ENCODE results near the gene FYN. TPM values are rescaled to one million over a fixed set of nuclear protein-coding genes. Genes with fewer than 3 reads are reported as not detected.

Gene FYN
- total RNA-seq, 1 experiment from 2014 or later = 18.5 TPM

DNA sequence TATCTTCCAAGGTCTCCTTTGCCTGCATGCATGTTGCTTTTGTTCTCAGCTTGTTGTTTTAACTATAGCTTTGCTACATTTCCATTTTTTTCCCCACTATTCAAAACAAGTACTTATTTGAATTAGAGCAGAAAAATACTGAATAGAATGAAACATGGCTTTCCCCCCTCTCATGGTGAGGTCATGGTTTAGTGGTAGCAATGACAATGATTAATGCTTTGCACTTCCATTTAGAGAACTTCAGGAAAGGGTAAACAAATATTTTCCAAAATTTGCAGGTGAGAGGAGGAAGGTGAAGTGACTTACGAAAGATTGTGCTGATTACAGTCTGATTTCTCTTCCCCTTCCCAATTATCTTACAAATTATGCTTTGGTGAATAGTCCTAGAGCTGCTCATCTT lies 219.8 kb downstream of the FYN start:
- POLR2A ChIA-PET = no interaction called here
- BruUV-seq (replicated peaks) = no TSS peak
- ATAC-seq (no peak), DNase-seq (ENCODE audit: low read depth, low spot score) (no peak)
- no peak for TF ChIP-seq EZH2 (IDR thresholded peaks at IDR 0.05)
- Histone ChIP-seq H3K4me3 (replicated peaks in 1 of 2; ENCODE audit: low read depth in 1 of 2, low read length in 2 of 2) (no peak overlapping the region), H3K36me3 (ENCODE audit: control insufficient read depth in 1 of 2, insufficient read depth in 2 of 2, low read length in 2 of 2) (no peaks in the 10 kb centered on the region), H3K4me1 (ENCODE audit: control insufficient read depth in 1 of 2, insufficient read depth in 2 of 2, low read length in 2 of 2) (0 out of 4 replicates have a peak, but pooled peaks cover 0 to 5% of the 10 kb centered on the region in 2 experiments), H3K9ac (ENCODE audit: low read length) (no peak overlapping the region), H3K27ac (ENCODE audit: low read depth, low read length) (no peak overlapping the region), H4K20me1 (ENCODE audit: insufficient read depth) (no peaks in the 10 kb centered on the region), H3K9me3 (ENCODE audit: control insufficient read depth in 1 of 2, insufficient read depth in 1 of 2, low read depth in 1 of 2, low read length in 2 of 2) (no peaks in the 10 kb centered on the region), H2AFZ (ENCODE audit: low read depth, low read length, poor library complexity, severe bottlenecking) (no peak overlapping the region), H3K9me2 (ENCODE audit: insufficient read depth) (no peaks in the 10 kb centered on the region), H3K79me2 (ENCODE audit: insufficient read depth, low read length) (no peaks in the 10 kb centered on the region), H3K27me3 (ENCODE audit: insufficient read depth, low read length) (no peaks in the 10 kb centered on the region), H3K4me2 (ENCODE audit: low read length) (no peak overlapping the region)
- CTCF ChIA-PET = interaction anchor here (0.7 kb wide), 1 partner anchor 11 kb away, joined by 3 read pairs; no protein-coding TSS in a partner anchor
- intact Hi-C loops (cut with micrococcal nuclease) = no loop called here
- RAD21 ChIA-PET (ENCODE audit: low non-redundant PET in 1 of 2, low total read pairs in 2 of 2, uncharacterized antibody in 2 of 2, unreplicated experiment in 2 of 2) = no interaction called here

DNA sequence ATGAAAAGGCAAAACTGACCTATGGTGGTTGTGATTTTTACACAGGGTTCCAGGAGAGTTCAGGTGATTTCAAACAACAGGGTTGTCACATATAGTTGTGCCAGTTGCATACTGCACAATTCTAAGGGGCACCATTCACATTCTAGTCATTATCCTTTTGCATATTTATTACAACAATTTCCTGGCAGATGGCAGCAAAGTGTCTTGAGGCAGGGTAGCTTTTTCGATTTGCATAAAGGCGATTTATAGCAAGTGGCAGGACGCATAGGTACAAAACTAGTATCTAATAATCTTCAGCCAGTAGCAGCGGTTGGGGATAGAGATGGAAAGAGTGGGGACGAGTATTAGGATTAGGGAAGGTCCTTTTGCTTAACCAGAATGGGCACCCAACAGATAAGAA lies 221.1 kb downstream of the FYN start:
- Histone ChIP-seq H3K27ac (ENCODE audit: low read depth, low read length) (no peak overlapping the region), H4K20me1 (ENCODE audit: insufficient read depth) (no peaks in the 10 kb centered on the region), H3K4me1 (ENCODE audit: control insufficient read depth in 1 of 2, insufficient read depth in 2 of 2, low read length in 2 of 2) (0 out of 4 replicates have a peak, but pooled peaks cover 0 to 2% of the 10 kb centered on the region in 2 experiments), H3K27me3 (ENCODE audit: insufficient read depth, low read length) (no peaks in the 10 kb centered on the region), H3K9ac (ENCODE audit: low read length) (no peak overlapping the region), H3K36me3 (ENCODE audit: control insufficient read depth in 1 of 2, insufficient read depth in 2 of 2, low read length in 2 of 2) (no peaks in the 10 kb centered on the region), H3K4me3 (replicated peaks in 1 of 2; ENCODE audit: low read depth in 1 of 2, low read length in 2 of 2) (no peak overlapping the region), H3K9me2 (ENCODE audit: insufficient read depth) (no peaks in the 10 kb centered on the region), H3K79me2 (ENCODE audit: insufficient read depth, low read length) (no peaks in the 10 kb centered on the region), H3K9me3 (ENCODE audit: control insufficient read depth in 1 of 2, insufficient read depth in 1 of 2, low read depth in 1 of 2, low read length in 2 of 2) (no peaks in the 10 kb centered on the region), H2AFZ (ENCODE audit: low read depth, low read length, poor library complexity, severe bottlenecking) (no peak overlapping the region), H3K4me2 (ENCODE audit: low read length) (no peak overlapping the region)
- BruUV-seq (replicated peaks) = no TSS peak
- intact Hi-C loops (cut with micrococcal nuclease) = no loop called here
- ChIA-PET CTCF (no interaction called here), RAD21 (ENCODE audit: low non-redundant PET in 1 of 2, low total read pairs in 2 of 2, uncharacterized antibody in 2 of 2, unreplicated experiment in 2 of 2) (no interaction called here), POLR2A (no interaction called here)
- TF ChIP-seq, protein P1, sequence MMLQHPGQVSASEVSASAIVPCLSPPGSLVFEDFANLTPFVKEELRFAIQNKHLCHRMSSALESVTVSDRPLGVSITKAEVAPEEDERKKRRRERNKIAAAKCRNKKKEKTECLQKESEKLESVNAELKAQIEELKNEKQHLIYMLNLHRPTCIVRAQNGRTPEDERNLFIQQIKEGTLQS (IDR thresholded peaks at IDR 0.05) = no peak
- TF ChIP-seq, protein P2, sequence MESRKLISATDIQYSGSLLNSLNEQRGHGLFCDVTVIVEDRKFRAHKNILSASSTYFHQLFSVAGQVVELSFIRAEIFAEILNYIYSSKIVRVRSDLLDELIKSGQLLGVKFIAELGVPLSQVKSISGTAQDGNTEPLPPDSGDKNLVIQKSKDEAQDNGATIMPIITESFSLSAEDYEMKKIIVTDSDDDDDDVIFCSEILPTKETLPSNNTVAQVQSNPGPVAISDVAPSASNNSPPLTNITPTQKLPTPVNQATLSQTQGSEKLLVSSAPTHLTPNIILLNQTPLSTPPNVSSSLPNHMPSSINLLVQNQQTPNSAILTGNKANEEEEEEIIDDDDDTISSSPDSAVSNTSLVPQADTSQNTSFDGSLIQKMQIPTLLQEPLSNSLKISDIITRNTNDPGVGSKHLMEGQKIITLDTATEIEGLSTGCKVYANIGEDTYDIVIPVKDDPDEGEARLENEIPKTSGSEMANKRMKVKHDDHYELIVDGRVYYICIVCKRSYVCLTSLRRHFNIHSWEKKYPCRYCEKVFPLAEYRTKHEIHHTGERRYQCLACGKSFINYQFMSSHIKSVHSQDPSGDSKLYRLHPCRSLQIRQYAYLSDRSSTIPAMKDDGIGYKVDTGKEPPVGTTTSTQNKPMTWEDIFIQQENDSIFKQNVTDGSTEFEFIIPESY (IDR thresholded peaks at IDR 0.05; ENCODE audit: extremely low read depth, insufficient replicate concordance, low read length) = no peak
- TF ChIP-seq RAD21 (IDR thresholded peaks at IDR 0.05; ENCODE audit: low read depth) (no peak), ZNF274 (IDR thresholded peaks at IDR 0.05; ENCODE audit: low read depth, low read length) (no peak), POLR2A (IDR thresholded peaks at IDR 0.05; ENCODE audit: borderline replicate concordance, extremely low read depth, insufficient read depth, insufficient read length) (no peak), SRF (IDR thresholded peaks at IDR 0.05; ENCODE audit: low read depth) (no peak), JUND (IDR thresholded peaks at IDR 0.05) (no peak), SP1 (IDR thresholded peaks at IDR 0.05; ENCODE audit: low read depth) (no peak), TCF7L2 (IDR thresholded peaks at IDR 0.05; ENCODE audit: borderline replicate concordance, extremely low read depth, insufficient read depth, insufficient read length) (no peak), YY1 (IDR thresholded peaks at IDR 0.05; ENCODE audit: extremely low read depth, insufficient replicate concordance, low read depth, low read length) (no peak)
- DNase-seq (ENCODE audit: low read depth, low spot score) (no peak), ATAC-seq (no peak)
